ENCODE measurements around the gene DMRTB1.

The DMRTB1 gene

DNA sequence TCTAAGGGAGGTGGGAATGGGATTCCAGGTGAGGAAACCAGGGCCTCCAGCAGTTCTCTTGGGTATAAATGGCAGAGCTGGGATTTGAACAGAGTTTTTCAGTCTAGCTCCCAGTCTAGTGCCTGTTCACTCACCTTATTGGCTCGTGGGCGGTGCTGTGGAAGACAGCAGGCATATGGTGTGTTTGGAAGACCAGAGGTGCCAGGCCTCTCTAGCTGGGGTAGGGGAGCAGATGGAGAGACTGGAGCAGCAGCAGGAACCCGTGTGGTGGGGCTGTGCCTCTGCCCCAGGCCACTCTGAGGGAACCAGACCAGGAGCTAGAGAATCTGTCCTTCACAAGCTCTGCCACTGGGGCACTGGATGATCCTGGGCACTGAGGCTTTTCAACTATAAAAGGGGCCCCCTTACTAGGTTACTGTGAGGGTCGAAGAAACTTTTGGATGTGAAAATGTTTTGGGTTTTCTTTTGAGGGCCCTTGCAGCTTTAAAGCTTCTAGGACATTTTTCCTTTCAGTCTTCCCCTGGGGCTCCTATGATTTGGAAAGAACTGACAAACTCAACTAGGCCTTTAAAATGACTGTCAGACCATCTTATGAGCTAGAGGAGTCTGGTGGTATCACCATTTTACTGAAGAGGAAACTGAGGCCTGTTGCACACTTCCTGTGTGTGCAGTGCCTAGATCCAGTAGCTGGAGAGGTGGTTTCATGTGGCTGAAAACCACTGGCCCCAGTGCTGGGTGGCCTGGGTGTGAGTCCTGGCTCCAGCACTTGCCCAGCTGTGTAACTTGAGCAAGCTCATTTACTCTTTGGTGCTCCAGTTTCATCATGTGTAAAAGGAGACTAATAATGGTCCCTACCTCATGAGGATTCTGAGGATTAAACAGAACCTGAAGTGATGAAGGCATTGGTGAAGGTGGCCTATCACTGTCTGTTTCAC lies 6.1 kb downstream of the DMRTB1 start:
- no peak for FAIRE-seq

DNA sequence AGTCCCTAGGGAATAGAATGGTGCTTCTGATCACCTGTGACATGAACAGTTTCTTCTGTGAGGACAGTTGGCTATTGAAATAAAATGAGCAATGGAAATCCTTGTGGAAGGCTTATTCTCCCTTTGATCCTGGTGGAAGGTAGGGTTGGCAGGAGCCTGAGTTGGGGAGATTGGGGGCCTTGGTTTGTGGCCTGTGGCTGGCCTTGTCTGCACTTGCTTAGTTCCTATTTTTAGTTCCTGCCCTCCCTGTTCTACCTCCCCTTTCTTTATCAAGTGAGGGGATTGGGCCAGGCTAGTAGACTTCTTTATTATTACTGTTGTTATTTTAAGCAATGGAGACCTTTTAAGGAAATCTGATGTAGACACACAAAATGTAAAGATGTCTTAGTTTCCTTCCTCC lies 8.2 kb downstream of the DMRTB1 start:
- FAIRE-seq: no peak

DNA sequence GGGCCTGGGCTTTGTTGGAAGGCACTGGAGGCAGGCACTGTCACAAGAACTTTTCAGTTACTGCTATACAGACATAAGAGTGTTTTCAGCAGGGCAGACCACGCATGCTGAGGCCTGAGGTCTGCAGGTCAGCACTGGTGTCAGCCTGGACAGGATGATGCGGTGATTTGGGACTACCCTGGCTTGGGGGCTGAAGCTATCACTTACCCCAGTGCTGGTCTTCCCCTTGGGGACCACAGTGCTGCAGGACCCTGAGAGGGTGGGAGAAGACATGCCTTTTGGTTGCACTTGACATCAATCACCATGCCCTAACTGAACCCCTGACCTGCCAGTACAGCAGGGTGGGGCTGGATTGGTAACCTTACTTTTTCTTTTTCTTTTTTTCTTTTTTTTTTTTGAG lies 9.2 kb downstream of the DMRTB1 start:
- FAIRE-seq: no peak

DNA sequence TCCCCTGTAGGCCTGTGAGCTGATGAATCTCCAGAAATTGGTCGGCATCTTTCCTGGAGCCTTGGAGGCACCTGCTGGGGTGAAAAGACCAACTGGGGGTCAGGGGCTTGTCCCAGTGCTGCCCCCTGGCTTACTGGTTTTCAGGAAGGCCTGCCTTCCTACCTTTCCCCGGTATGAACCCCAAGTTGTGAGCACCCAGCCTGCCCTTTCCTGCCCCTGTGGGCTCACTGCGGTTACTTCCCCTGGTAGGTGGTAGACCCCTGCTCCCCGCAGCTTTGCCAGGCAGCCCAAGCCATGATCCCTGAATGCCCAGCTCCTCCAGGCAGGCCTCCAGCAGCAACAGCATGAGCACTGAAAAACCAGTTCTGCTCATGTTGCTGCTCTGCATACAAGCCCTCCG lies 10.2 kb downstream of the DMRTB1 start:
- no peak for FAIRE-seq

DNA sequence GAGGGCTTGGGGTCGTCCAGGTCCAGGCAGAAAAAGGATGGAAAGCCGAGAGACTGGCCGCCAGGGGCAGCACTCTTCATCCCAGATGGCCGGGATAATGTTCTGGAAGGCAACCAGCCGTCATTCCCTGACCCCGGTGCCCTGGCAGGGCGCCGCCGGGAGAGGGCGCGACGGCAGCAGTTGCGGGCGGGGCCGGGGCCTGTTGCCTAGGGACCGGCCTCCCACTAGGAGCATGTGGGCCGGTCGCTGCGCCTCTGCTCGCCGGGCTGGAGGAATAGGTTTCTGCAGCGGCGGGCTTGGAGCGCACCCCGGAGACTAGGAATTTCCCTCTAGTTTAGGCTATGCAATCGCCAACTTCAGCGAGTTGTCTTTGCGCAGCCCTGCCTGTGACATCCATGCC lies 11.0 kb downstream of the DMRTB1 start:
- FAIRE-seq: no peak

DNA sequence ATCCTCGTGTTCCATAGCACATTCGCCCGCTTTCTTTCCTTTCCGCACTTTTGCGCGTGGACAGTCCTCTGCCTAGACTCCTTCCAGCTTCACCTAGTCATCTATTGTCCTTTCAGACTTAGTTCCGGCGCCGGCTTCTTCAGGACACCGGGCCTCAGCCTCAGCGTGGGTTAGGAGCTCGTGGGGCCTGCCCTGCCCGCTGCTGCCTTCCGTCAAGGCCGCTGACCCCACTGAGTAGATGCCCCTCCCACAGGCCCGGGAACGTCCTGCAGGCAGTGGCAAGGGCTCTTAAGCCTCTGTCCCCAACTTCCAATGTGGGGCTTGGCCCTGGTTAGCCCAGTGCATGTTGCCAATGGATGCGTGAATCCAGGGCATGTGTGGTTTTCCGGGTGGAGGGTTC lies 11.4 kb downstream of the DMRTB1 start:
- FAIRE-seq: no peak

DNA sequence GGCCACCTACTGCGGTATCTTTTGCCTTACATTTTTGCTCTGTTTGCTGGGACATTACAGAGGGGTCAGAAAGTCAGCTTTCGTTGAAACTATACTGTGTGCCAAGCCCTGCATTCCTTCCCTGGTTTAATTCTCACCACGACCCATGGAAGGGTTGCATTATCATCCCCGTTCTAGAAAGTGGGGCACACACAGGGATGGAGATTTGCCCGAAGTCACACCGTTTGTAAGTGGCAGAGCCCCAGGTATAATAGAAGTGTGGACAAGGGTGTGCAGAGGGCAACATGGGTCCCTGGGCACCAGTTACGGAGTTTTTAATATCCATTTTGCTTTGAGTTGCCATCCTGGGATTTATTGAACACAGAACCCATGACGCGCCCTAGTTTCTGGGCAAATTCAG lies 11.8 kb downstream of the DMRTB1 start:
- FAIRE-seq: no peak

DNA sequence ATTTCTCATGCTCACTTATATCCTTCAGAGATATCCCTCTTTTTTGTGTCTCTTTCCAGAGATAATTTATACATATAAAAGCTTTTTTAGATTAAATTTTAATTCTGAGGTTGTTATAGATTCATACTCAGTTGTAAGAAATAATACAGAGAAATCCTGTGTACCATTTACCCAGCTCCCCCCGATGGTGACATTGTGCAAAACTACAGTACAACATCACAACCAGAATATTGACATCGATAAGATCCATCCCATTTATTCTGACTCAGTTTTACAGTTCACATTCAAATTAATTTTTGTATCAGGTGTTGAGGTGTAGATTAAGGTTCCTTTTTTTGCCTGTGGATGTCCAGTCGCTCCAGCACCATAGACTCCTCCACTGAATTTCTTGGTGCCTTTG lies 14.3 kb downstream of the DMRTB1 start:
- FAIRE-seq: no peak

DNA sequence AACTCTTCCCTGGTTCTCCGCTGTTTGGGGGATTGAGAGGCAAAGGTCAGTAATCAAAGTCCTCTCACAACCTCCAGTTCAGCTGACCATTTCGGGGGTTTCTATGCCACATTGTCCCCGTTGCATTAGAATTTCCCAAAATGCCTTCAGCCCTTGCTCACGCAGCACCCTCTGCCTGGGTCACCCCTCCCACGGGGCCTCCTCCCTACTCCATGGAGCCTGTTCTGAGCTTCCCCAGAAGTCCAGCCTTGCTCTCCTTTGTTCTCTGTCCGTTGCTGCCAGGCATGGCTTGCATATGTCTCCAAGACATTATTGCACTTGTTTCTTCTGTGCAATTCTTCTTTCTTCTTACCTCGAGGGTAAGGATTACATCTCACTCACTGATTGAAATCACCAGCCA lies 16.5 kb downstream of the DMRTB1 start:
- FAIRE-seq: no peak

DNA sequence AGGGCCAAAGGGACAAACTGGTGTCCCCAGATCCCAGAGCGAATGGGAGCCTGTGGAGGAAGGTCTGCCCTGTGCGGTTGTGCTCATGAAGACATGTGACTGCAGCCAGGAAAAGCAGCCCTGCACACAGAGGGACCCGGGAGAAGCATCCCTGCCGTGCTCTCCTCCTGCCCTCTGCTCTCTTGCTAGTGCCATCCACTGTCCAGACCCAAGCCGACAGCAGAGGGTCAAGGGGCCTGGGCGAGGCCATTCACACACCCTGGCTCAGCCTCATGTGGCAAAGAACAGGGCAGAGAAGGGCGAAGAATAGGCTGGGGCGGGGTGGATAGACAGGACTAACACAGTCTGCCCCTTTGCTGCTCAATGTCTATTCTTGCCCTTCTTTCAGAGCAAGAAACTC lies 17.4 kb downstream of the DMRTB1 start:
- no peak for FAIRE-seq

DNA sequence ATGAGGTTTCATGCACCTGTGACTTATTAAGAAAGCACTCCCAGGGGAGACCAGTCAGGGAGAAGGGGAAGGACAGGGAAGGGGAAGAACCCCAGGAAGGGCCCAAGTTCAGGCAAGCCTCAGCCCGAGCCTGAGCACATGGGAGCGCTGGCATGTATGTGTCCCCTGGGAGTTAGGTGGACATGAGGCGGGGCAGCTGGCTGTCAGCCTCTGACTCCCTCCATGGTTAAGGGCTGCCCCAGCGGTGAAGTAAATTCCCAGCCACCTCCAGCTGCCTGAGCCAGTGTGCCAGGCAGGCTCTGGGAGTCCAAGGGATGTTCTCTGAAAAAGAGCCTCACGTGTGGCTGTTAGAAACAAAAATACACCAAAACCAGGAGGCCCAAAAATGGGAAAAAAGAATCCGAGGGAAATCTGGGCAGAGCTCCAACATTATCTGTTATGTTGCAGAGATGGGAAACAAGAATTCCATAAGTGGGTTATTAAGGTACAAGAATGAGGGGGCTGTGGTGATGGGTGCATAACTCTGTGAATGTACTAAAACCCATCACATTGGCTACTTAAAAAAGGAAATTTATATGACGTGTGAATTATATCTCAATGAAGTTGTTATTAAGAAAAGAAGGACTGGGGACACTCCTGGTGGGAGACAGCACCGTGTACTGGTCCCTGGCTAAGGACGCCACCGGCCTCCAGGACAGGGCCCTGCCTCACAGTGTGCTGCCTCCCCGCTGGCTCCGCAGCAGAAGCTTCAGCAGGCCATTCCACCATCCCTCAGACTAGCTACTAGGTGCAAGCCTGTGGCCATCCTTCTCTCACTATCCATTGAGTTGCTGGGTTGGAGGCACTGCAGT lies 18.7 kb downstream of the DMRTB1 start:
- no peak for FAIRE-seq

DNA sequence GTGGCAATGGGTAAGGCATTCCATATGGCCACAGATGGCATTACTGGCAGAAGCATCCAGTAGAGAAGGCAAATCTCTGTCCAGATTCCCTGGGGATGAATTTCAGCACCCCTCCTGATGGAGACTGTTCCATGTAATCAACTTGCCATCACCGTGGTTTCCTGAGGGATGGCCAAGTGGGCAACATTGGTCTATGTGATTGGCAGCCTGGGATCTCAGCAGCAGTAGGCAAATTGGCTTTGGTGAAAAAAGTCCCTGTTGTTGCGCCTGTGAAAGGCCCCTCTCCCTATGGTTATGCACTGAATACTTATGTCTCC lies 19.3 kb downstream of the DMRTB1 start:
- no peak for FAIRE-seq

DNA sequence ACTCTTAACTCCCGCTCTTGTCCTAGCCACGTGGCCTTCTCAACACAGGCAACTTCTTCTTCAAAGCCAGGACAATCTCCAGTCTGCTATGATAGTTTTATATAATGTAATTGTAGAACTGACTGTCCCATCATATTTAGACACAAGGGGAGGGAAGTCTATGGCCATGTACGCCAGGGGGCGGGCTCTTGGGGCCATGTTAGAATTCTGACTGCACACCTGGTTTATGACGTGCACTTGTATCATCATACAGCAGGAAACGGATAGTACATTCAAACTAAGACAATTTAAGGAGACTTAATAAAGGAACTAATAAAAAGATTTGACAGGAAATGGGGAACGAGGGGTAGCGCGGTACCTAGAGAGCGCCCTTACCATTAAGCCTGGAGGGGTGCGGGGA lies 21.5 kb downstream of the DMRTB1 start:
- FAIRE-seq: no peak

DNA sequence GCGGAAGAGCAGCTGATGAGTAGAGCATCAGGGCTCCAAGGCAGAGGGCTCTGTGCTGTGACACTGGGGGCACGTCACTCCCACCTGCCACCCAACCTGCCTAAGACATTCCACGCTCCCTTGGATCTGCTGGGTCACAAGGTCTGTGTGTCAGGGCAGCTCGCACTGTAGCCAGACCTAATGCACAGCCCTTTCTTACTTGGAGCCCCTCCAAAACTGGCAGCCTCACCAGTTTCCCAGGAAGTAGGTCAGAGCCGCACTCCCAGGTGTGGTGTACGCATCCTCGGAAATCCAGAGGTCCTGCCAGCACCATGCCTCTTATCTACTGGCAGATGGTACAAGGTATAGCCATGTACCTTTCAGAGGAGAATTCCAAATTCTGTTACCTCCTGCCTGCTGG lies 22.3 kb downstream of the DMRTB1 start:
- FAIRE-seq: no peak

DNA sequence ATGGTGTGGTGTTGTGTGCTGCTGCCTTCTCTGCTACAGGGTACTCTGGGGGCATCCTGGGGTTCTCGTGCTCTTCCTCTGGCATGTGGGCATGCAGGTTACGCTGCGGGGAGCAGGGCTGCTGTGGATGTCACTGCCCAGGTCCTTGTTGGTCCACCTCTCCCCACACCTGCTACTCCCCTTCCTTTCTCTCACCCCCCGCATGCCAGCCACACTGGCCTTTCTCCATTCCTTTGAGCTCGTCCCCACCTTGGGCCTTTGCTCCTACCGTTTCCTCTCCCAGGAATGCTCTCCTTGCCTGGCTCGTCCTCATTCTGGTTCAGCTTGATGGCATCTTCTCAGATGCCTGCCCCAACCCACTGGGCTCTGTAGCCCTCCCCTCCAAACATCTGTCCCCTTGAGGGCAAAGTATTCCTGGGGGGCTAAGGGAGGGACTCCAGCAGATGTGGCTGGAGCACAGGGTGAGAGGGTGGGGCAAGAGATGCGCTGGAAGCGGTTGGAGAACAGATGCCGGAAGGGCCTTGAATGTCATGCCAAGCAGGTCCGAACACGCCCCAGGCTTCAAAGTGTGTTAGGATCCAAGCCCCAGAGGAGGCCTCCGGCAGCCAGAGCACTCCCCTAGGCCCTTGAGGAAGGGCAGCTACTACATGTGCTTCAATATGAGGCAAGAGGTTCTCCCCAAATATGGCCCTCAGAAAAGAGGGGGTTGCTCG lies 23.4 kb downstream of the DMRTB1 start:
- FAIRE-seq: no peak

DNA sequence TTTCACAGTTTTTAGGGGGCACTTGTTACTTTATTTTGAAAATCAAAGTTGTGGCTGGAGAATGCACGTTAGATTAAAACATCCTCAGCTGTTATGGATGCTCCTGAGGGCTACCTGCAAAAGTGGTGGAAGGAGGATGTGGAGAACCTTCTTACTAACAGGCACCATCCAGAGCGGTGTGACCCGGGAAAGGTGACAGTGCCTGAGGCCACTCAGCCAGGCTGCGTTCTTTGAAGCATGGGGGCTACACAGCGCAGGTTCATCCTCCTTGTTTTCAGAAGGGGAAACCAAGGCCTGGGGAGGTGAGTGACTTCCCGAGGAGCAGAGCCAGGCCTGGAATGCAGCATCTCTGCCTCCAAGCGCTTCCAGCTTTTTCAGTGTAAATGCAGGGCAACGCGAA lies 24.0 kb downstream of the DMRTB1 start:
- no peak for FAIRE-seq

DNA sequence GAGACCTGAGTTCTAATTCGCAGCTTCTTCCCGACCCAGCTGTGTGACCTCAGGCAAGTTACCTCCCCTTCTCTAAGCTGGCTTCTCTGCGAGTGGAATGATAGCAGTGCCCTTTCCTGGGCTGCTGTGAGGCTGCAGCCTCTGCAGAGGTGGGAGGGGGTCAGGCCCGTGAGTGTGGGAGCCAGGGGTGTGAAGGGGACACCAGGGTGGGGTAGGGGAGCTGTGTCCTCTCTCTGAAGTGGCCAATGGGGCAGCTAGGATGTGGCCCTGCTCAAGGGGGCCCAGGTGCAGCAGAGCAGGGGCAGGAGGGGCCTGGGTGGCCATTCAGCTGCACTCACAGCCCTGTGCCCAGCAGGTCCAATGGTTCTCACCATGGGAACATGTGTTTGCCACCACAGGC lies 24.5 kb downstream of the DMRTB1 start:
- FAIRE-seq: no peak

DNA sequence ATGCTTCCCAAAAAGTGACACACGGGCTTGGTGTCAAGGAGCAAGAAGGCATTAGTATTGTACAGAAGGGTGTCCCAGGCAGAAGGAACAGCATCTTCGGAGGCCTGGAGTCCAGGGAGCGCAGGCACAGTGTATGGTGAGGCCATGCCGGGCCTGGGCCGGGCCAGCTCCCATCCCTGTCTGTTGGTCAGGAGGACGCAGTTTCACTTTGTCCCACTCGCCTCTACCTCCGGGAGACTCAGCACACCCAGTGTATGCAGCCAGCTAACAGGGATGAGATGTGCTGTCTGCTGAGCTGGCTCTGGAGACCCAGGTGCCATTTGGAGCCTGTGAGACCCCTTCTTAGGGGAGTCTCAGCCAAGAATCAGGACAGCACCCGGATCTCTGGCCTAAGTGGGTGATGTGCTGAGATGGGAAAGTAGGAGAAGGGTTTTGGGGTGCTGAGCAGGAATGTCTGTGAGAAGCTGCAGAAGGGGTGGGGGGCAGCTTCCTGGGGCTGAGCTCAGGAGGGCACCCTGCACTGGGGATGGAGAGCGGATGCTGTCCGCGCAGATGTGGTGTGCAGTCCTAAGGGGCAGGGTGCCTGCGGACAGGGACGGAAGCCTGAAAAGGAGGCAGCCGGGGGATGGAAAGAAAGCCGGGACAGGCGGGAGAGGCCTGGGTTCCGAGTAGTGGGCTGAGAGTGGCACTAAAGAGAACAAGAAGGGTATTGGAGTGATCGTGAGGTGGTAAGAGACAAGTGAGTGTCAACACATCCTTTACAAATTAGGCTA lies 25.7 kb downstream of the DMRTB1 start:
- FAIRE-seq: no peak

DNA sequence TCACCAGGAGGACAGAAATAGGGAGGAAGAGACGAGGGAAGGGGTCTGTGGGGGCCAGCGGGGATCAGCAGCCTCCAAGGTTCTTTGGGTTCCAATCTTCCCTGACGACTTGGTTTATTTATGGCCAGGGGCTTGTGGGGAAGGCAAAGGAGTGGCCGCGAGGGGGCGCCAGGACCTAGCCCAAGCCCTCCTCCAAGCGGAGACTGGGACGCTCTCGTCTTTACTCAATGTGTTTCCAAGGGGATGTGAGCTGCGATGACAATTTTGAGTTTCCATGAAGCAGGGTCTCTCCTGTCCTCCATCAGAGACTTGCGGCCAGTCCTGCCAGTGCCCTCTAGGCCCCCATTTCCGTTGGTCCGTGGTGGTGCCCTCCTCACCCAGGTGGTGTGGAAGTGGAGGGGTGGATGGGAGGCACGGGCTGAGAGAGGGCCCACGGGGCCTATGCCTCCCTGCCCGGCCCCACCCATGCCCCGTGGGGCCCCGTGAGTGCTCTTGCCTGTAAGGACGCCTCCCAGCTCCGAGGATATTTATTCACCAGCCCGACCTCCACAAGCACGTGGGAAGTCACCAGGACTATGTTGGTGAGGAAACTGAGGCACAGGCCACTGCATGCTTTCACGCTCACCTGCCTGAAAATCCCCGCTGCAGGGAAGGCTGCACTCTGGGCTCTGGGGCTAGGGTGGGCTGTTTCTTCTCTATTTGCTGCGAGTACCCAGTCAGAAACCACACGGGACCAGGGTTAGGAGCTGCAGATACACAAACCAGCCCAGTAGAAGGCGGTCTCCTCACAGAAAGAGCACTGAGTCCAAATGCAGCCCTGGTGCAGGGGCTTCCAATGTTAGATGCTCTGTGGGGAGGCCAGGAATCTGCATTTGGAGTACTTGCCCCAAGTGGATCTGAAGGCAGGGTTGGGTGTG lies 26.5 kb downstream of the DMRTB1 start:
- FAIRE-seq: no peak

DNA sequence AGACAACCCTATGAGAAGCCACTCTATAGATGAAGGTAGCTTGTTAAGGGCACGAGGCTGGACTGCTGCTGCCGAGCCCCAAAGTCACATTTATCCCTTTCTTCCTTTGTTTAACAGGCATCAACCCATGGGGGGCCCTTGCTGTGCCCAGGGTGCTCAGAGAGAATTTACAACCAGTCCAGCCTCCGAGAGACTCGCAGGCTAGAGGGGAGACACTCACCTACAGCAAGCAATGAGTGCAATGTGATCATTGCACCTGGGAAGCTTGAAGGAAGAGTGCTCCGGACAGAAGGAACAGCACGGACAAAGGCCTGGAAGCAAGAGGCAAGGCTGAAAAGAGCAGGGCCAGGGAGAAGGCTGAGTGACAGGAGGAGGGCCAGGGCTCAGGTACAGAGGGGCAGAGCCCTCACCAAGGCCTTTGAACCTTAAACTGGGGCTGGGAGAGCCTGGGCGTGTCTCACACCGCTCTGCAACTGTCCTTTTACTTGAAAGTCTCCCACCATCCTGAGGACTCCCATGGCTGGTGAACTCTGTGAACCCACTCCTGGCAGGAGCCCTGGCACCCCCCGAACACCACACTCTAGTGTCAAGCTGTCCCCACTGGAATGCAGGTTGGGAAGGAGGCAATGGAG lies 27.3 kb downstream of the DMRTB1 start:
- FAIRE-seq: no peak

DNA sequence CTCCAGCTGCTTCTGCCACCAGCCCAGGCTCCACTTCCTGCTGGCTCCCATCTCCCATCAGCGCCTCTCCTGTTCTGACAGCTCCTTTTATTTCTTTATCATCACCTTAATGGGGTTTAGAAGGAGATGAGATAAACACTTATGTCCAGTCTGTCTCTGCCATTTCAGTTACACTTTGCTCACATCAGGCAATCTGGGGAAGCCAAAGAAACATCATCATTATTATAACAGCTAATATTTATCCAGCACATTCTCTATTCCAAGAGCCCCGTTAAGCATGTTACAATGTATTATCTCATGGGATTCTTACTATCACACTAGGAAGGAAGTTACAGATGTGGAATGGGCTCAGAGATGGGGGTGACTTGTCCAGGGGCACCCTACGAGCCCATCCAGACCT lies 31.2 kb downstream of the DMRTB1 start:
- FAIRE-seq: no peak

Measured in endometrium (tissue), 2 donors.